ENCODE data around the gene MPP7.

Gene MPP7

GRCh38 chr10:28332726-28333125 lies 29.9 kb upstream of the MPP7 start:
- H3K36me3 ChIP-seq (ENCODE audit: control insufficient read depth, insufficient read depth, low read length) = no peaks in the 10 kb centered on the region
- TF ChIP-seq CTCF (IDR thresholded peaks at IDR 0.05) = no peak
- H2AFZ ChIP-seq = no peak overlapping the region
- H3K9me3 ChIP-seq (ENCODE audit: control insufficient read depth, low read length) = no peaks in the 10 kb centered on the region
- no peaks in the 10 kb centered on the region for H3K27me3 ChIP-seq (ENCODE audit: control insufficient read depth, insufficient read depth, low read length)
- H3K4me3 ChIP-seq (ENCODE audit: low read depth, low read length) = no peak overlapping the region
- no peak overlapping the region for H3K9ac ChIP-seq
- H3K4me1 ChIP-seq = no peaks in the 10 kb centered on the region
- no peak overlapping the region for H3K4me2 ChIP-seq (ENCODE audit: low read length)
- H3K79me2 ChIP-seq = no peaks in the 10 kb centered on the region
- no peak overlapping the region for H3K27ac ChIP-seq

GRCh38 chr10:28331841-28332240 lies 29.0 kb upstream of the MPP7 start:
- Histone ChIP-seq H3K9ac (no peak overlapping the region), H3K79me2 (no peaks in the 10 kb centered on the region), H3K4me2 (ENCODE audit: low read length) (no peak overlapping the region), H3K36me3 (ENCODE audit: control insufficient read depth, insufficient read depth, low read length) (no peaks in the 10 kb centered on the region), H2AFZ (no peak overlapping the region), H3K4me3 (ENCODE audit: low read depth, low read length) (no peak overlapping the region), H3K27ac (no peak overlapping the region), H3K9me3 (ENCODE audit: control insufficient read depth, low read length) (no peaks in the 10 kb centered on the region), H3K4me1 (no peaks in the 10 kb centered on the region), H3K27me3 (ENCODE audit: control insufficient read depth, insufficient read depth, low read length) (no peaks in the 10 kb centered on the region)
- TF ChIP-seq CTCF (IDR thresholded peaks at IDR 0.05) = no peak

GRCh38 chr10:28331066-28331465 lies 28.2 kb upstream of the MPP7 start:
- Histone ChIP-seq H2AFZ (no peak overlapping the region), H3K4me1 (no peaks in the 10 kb centered on the region), H3K36me3 (ENCODE audit: control insufficient read depth, insufficient read depth, low read length) (no peaks in the 10 kb centered on the region), H3K4me2 (ENCODE audit: low read length) (no peak overlapping the region), H3K27ac (no peak overlapping the region), H3K9ac (no peak overlapping the region), H3K27me3 (ENCODE audit: control insufficient read depth, insufficient read depth, low read length) (no peaks in the 10 kb centered on the region), H3K79me2 (no peaks in the 10 kb centered on the region), H3K4me3 (ENCODE audit: low read depth, low read length) (no peak overlapping the region), H3K9me3 (ENCODE audit: control insufficient read depth, low read length) (no peaks in the 10 kb centered on the region)
- no peak for TF ChIP-seq CTCF (IDR thresholded peaks at IDR 0.05)

GRCh38 chr10:28328346-28328745 lies 25.5 kb upstream of the MPP7 start:
- no peak overlapping the region for H2AFZ ChIP-seq
- H3K9me3 ChIP-seq (ENCODE audit: control insufficient read depth, low read length) = no peaks in the 10 kb centered on the region
- H3K4me2 ChIP-seq (ENCODE audit: low read length) = no peak overlapping the region
- no peak overlapping the region for H3K4me3 ChIP-seq (ENCODE audit: low read depth, low read length)
- no peak overlapping the region for H3K27ac ChIP-seq
- H3K27me3 ChIP-seq (ENCODE audit: control insufficient read depth, insufficient read depth, low read length) = no peaks in the 10 kb centered on the region
- no peak for TF ChIP-seq CTCF (IDR thresholded peaks at IDR 0.05)
- H3K9ac ChIP-seq = no peak overlapping the region
- no peaks in the 10 kb centered on the region for H3K4me1 ChIP-seq
- no peaks in the 10 kb centered on the region for H3K79me2 ChIP-seq
- no peaks in the 10 kb centered on the region for H3K36me3 ChIP-seq (ENCODE audit: control insufficient read depth, insufficient read depth, low read length)

- Histone ChIP-seq H3K4me2 (ENCODE audit: low read length) (peak overlapping the region; percentile 10), H3K36me3 (ENCODE audit: control insufficient read depth, insufficient read depth, low read length) (no peaks in the 10 kb centered on the region), H3K79me2 (no peaks in the 10 kb centered on the region), H2AFZ (no peak overlapping the region), H3K4me3 (ENCODE audit: low read depth, low read length) (peak overlapping the region; percentile 20), H3K4me1 (no peaks in the 10 kb centered on the region), H3K9me3 (ENCODE audit: control insufficient read depth, low read length) (no peaks in the 10 kb centered on the region), H3K27ac (no peak overlapping the region), H3K27me3 (ENCODE audit: control insufficient read depth, insufficient read depth, low read length) (no peaks in the 10 kb centered on the region), H3K9ac (no peak overlapping the region)
- TF ChIP-seq CTCF (IDR thresholded peaks at IDR 0.05) = no peak
Measured at GRCh38 chr10:28327491-28327880, 24.6 kb upstream of the MPP7 start.

All from parathyroid adenoma (tissue), 2 donors.